Parietal lobe (tissue), 1 donor: Measurements from ENCODE around the gene NXPE3. TPM values are rescaled to one million over a fixed set of nuclear protein-coding genes. Genes with fewer than 3 reads are reported as not detected.

ENCODE experiments used
- total RNA-seq: library from RNA; depleted of rRNA; stranded (reverse); fragments of >200 nt; gene quantifications from one replicate; pipeline ENCODE4 v1.2.3, GENCODE V29; 2014

NXPE3 gene
- 26.3 TPM for total RNA-seq

GRCh38 chr3:101779047-101779821 is at the start of gene NXPE3:
Gene NXPE3 (plus strand): TSS chr3:101779211. CDS start chr3:101785597, 6,386 bp downstream.

GRCh38 chr3:101848754-101849713 is 70.0 kb downstream of the NXPE3 start, which contains the start of gene NFKBIZ:
Gene NFKBIZ (plus strand): TSS chr3:101849514. CDS start chr3:101849629, 115 bp downstream.

Other genes with a start within 250 kb of the NXPE3 start
- 27.2 TPM for gene TRMT10C, start 217.3 kb upstream of the NXPE3 start, total RNA-seq
- 102 TPM for gene PCNP, start 205.0 kb upstream of the NXPE3 start, total RNA-seq
- 62.3 TPM for gene ZBTB11, start 102.1 kb upstream of the NXPE3 start, total RNA-seq
- gene RPL24, start 92.5 kb upstream of the NXPE3 start, total RNA-seq, result 2,198 TPM
- 73.6 TPM for gene CEP97, start 54.6 kb upstream of the NXPE3 start, total RNA-seq
- 3.4 TPM for gene NFKBIZ, start 70.3 kb downstream of the NXPE3 start, total RNA-seq